Endothelial cell of umbilical vein (primary cell): ENCODE data around the gene CYP19A1. TPM values are rescaled to one million over a fixed set of nuclear protein-coding genes. Genes with fewer than 3 reads are reported as not detected.

Experiments used
- BruUV-seq: library from RNA; stranded (reverse); fragments of 400-500 nt; replicated peaks from 2 replicates; lab custom pipeline; 2021; lab: Mats Ljungman, UMichigan
- CTCF ChIA-PET: fragments of 300-600, 350-600 bp; sonication (Branson Sonifier 250); formaldehyde crosslinking; loops from one replicate; lab custom pipeline; 2021; ENCODE audit warnings: antibody characterized with exemption, inconsistent platforms; lab: Charles Lee
- POLR2A ChIA-PET: fragments of 300-600, 350-600 bp; sonication (Branson Sonifier 250); formaldehyde crosslinking; loops from one replicate; lab custom pipeline; 2021; ENCODE audit warnings: antibody characterized with exemption, inconsistent platforms; lab: Charles Lee
- DNase-seq: peaks from one replicate; pipeline ENCODE4 v3.0.0-alpha.2; 2011; ENCODE audit warnings: low read depth, low spot score
- FAIRE-seq: peaks from 2 replicates; lab custom pipeline; 2011; peaks lifted over from hg19 to GRCh38; lab: Jason Lieb, UNC
- H2AFZ ChIP-seq: 2 replicates; pipeline ENCODE4 v1.6.0; 2012; ENCODE audit warnings: low read depth, low read length, control low read depth, inconsistent platforms
- H3K27ac ChIP-seq: 2 replicates; pipeline ENCODE4 v1.5.1; 2011; ENCODE audit warnings: low read depth, mild to moderate bottlenecking, control low read depth, low read length, moderate library complexity; ENCODE audit not compliant: insufficient read depth
- H3K27me3 ChIP-seq, 2 experiments: 2 replicates each; pipeline versions ENCODE4 v1.6.0 to v1.6.1; 2011; ENCODE audit warnings: low read length in 2 of 2, mixed read lengths in 1 of 2; ENCODE audit not compliant: control insufficient read depth in 2 of 2, insufficient read depth in 2 of 2
- H3K36me3 ChIP-seq, 2 experiments: 2 replicates in 1 of 2; 3 replicates in 1 of 2; pipeline ENCODE4 v1.5.1; 2011; ENCODE audit warnings: low read length in 2 of 2, mild to moderate bottlenecking in 1 of 2, moderate library complexity in 1 of 2; ENCODE audit not compliant: control insufficient read depth in 2 of 2, insufficient read depth in 2 of 2; ENCODE audit errors: extremely low read depth in 1 of 2
- H3K4me1 ChIP-seq: 3 replicates; pipeline ENCODE4 v1.5.1; 2011; ENCODE audit warnings: mild to moderate bottlenecking, low read length; ENCODE audit not compliant: control insufficient read depth, insufficient read depth; ENCODE audit errors: extremely low read depth
- H3K4me2 ChIP-seq: 2 replicates; pipeline ENCODE4 v1.6.1; 2011; ENCODE audit warnings: low read length, control low read depth, mixed read lengths; ENCODE audit not compliant: insufficient read depth
- H3K4me3 ChIP-seq, 3 experiments: fragments of 200-600 bp in 1 of 3; sonication (generic), shearing (Covaris generic) in 1 of 3; replicated peaks in 1 of 3; 2 replicates each; pipeline ENCODE4 v1.5.1; 2011 to 2016; ENCODE audit warnings: control low read depth in 3 of 3, low read length in 3 of 3, mild to moderate bottlenecking in 2 of 3, inconsistent platforms in 1 of 3, low read depth in 1 of 3, moderate library complexity in 1 of 3; ENCODE audit not compliant: insufficient read depth in 1 of 3
- H3K79me2 ChIP-seq: 2 replicates; pipeline ENCODE4 v1.6.0; 2012; ENCODE audit warnings: low read length, inconsistent platforms; ENCODE audit not compliant: control insufficient read depth, insufficient read depth
- H3K9ac ChIP-seq: replicated peaks from 2 replicates; pipeline ENCODE3; 2011; ENCODE audit warnings: low read length, control low read depth; ENCODE audit not compliant: insufficient read depth; ENCODE audit errors: extremely low read depth
- H3K9me1 ChIP-seq: replicated peaks from 3 replicates; pipeline ENCODE4 v1.6.0; 2011; ENCODE audit warnings: mild to moderate bottlenecking, low read length; ENCODE audit not compliant: control insufficient read depth, insufficient read depth; ENCODE audit errors: extremely low read depth
- H3K9me3 ChIP-seq: replicated peaks from 2 replicates; pipeline ENCODE4 v1.5.1; 2012; ENCODE audit warnings: low read length, inconsistent platforms; ENCODE audit not compliant: control insufficient read depth, insufficient read depth
- H4K20me1 ChIP-seq: replicated peaks from 2 replicates; pipeline ENCODE3; 2011; ENCODE audit warnings: mild to moderate bottlenecking, low read length; ENCODE audit not compliant: control insufficient read depth, insufficient read depth; ENCODE audit errors: extremely low read depth
- EZH2 ChIP-seq: IDR thresholded peaks from 2 replicates; pipeline ENCODE4 v1.6.1; 2012; ENCODE audit warnings: borderline replicate concordance, low read depth, mild to moderate bottlenecking, moderate library complexity, low read length, inconsistent platforms; ENCODE audit not compliant: severe bottlenecking
- FOS ChIP-seq: IDR thresholded peaks from 2 replicates; pipeline ENCODE4 v1.6.1; 2011; ENCODE audit warnings: mild to moderate bottlenecking, low read length, moderate library complexity, borderline replicate concordance; ENCODE audit not compliant: insufficient read depth
- GATA2 ChIP-seq: IDR thresholded peaks from 2 replicates; pipeline ENCODE4 v1.7.0; 2011; ENCODE audit warnings: low read depth, mild to moderate bottlenecking, moderate library complexity, mixed read lengths, low read length; ENCODE audit not compliant: insufficient read length, insufficient read depth
- JUN ChIP-seq: IDR thresholded peaks from 2 replicates; pipeline ENCODE4 v1.6.1; 2011; ENCODE audit warnings: borderline replicate concordance, low read depth; ENCODE audit not compliant: insufficient read length, insufficient read depth
- MYC ChIP-seq: IDR thresholded peaks from one replicate; pipeline ENCODE4 v1.6.1; 2011; ENCODE audit warnings: mild to moderate bottlenecking, low read depth, low read length
- POLR2A ChIP-seq: IDR thresholded peaks from 2 replicates; pipeline ENCODE4 v1.6.1; 2012; ENCODE audit warnings: low read depth, mild to moderate bottlenecking, control low read depth, low read length
- POLR2AphosphoS5 ChIP-seq: IDR thresholded peaks from 2 replicates; pipeline ENCODE4 v1.6.1; 2012; ENCODE audit warnings: low read depth, mild to moderate bottlenecking, control low read depth, low read length, moderate library complexity; ENCODE audit not compliant: insufficient read depth
- dilution Hi-C: fragments of 300-500 bp; cut with MboI; formaldehyde crosslinking; loops from one replicate; pipeline ENCODE4 v1.15.0; 2019; ENCODE audit warnings: low sequenced_read_pairs; ENCODE audit not compliant: extremely low pct_ligation_motif_present
- intact Hi-C: fragments of 100-400 bp; cut with micrococcal nuclease; formaldehyde crosslinking; loops from one replicate; pipeline ENCODE4 v1.10.0; 2022
- polyA plus RNA-seq, 4 experiments: library from polyadenylated mRNA; depleted of rRNA in 3 of 4; stranded (reverse) in 3 of 4; unstranded in 1 of 4; fragments of >200 nt; gene quantifications; 2 replicates each; pipeline versions ENCODE4 v1.2.1 to v1.2.3, GENCODE V29; 2011 to 2012; ENCODE audit warnings: missing spikeins in 1 of 4
- total RNA-seq: library from RNA; stranded (reverse); gene quantifications from 2 replicates; pipeline ENCODE4 v1.2.3, GENCODE V29; 2021
- TF ChIP-seq, protein P1 (sequence below): IDR thresholded peaks from 2 replicates; pipeline ENCODE4 v1.6.1; 2011; ENCODE audit not compliant: insufficient read depth, insufficient read length
- TF ChIP-seq, protein P2 (sequence below), 2 donors: IDR thresholded peaks; 1 replicate in 1 of 2; 2 replicates in 1 of 2; pipeline ENCODE4 v1.5.1; 2011; ENCODE audit warnings: low read length in 2 of 2, mild to moderate bottlenecking in 2 of 2, moderate library complexity in 2 of 2, control low read depth in 1 of 2, inconsistent platforms in 1 of 2, low read depth in 1 of 2; ENCODE audit not compliant: insufficient read depth in 1 of 2; ENCODE audit errors: extremely low read depth in 1 of 2

Gene CYP19A1
- total and polyA plus RNA-seq, 2 donors (not counting 3 experiments of a cell fraction or from before 2014, with no cell fraction given): not detected

DNA sequence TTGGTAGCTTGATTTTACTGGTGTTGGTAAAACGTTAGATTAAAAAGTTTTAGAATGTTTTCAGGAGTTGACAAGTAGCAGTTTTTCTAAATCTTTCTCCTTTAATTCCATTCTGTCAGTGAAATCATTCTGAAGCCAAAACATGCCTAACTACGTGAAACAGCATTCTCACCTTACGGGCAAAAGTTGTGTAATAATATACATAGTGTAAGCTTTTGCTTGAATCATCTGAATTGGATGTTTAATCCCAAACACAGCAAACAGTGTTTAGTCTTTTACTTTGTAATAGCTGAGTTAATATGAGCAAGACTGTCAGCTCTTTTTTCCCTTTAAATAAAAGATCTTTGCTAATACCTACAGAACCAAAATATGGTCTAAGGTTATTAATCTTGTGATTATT, 100.6 kb downstream of the CYP19A1 start:
- H3K4me2 ChIP-seq: no peak overlapping the region
- H3K27me3 ChIP-seq: peaks cover 67 to 72% of the 10 kb centered on the region in 2 experiments
- ChIA-PET CTCF (interaction anchor here (1.1 to 2.1 kb wide), 5 partner anchors 8 to 143 kb away, joined by 3 to 8 read pairs (median 5); no protein-coding TSS in a partner anchor), POLR2A (no interaction called here)
- H3K9me3 ChIP-seq: no peaks in the 10 kb centered on the region
- TF ChIP-seq MYC: no peak
- no peak overlapping the region for H2AFZ ChIP-seq
- no peaks in the 10 kb centered on the region for H3K9me1 ChIP-seq
- H3K27ac ChIP-seq: no peak overlapping the region
- no peak for DNase-seq
- FAIRE-seq: no peak
- H4K20me1 ChIP-seq: no peaks in the 10 kb centered on the region
- intact Hi-C loops (no loop called here), dilution Hi-C loops (no loop called here)
- no peak overlapping the region for H3K4me3 ChIP-seq
- no peaks in the 10 kb centered on the region for H3K79me2 ChIP-seq
- no peaks in the 10 kb centered on the region for H3K4me1 ChIP-seq
- no peaks in the 10 kb centered on the region for H3K36me3 ChIP-seq
- no TSS peak for BruUV-seq
- H3K9ac ChIP-seq: no peak overlapping the region

DNA sequence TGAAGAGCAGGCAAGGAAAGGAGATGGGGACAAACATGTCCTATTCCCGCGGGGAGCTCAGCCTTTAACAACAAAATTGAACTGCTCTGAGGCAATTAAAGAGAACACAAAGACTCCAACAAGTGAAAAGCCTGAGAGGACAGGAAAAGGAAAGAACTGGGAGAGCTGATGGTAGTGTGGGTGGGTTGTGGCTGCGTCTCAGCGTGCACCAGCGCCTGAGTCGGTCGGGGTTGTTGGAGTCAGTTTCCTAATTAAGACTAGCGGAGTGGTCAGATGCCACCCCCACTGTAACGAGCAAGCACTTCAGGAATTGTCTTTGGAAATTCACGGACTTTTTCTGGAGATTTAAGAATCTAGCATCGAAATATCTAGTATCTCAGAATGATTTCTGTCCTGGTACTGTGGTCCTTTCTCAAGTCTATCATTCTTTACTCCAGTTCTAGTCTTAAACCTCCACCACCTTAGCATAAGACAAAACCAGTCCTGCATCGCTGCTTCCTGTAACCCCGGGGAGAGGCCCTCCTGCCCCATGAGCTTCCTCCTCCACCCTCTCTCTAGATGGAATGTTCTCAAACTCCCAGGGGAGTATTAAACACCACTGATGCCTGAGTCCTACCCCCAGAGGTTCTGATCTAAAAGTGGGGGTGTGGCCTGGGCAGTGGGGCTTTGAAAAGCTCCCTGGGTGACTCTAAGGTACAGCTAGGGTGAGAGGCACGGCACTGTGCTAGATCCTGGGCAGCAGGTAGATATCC, 104.0 kb downstream of the CYP19A1 start:
- no peak overlapping the region for H3K27ac ChIP-seq
- no peak overlapping the region for H3K4me2 ChIP-seq
- intact Hi-C loops: loop anchor here (5.0 kb wide), 1 partner anchor 263 kb away; no protein-coding TSS in a partner anchor
- dilution Hi-C loops: no loop called here
- ChIA-PET POLR2A (no interaction called here), CTCF (interaction anchor here (1.5 to 1.6 kb wide), 2 partner anchors 71 to 146 kb away, joined by 5 to 6 read pairs; no protein-coding TSS in a partner anchor)
- H3K79me2 ChIP-seq: no peaks in the 10 kb centered on the region
- no peak for FAIRE-seq
- H2AFZ ChIP-seq: no peak overlapping the region
- H3K9me3 ChIP-seq: no peaks in the 10 kb centered on the region
- no peaks in the 10 kb centered on the region for H3K9me1 ChIP-seq
- no peaks in the 10 kb centered on the region for H3K36me3 ChIP-seq
- no peak for DNase-seq
- no peak overlapping the region for H3K4me3 ChIP-seq
- no TSS peak for BruUV-seq
- H3K4me1 ChIP-seq: no peaks in the 10 kb centered on the region
- H3K9ac ChIP-seq: no peak overlapping the region
- no peaks in the 10 kb centered on the region for H4K20me1 ChIP-seq
- TF ChIP-seq GATA2 (no peak), POLR2A (no peak), POLR2AphosphoS5 (no peak), MYC (no peak), FOS (no peak), JUN (no peak), EZH2 (no peak)
- TF ChIP-seq, protein P1, sequence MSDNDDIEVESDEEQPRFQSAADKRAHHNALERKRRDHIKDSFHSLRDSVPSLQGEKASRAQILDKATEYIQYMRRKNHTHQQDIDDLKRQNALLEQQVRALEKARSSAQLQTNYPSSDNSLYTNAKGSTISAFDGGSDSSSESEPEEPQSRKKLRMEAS: no peak
- TF ChIP-seq, protein P2, sequence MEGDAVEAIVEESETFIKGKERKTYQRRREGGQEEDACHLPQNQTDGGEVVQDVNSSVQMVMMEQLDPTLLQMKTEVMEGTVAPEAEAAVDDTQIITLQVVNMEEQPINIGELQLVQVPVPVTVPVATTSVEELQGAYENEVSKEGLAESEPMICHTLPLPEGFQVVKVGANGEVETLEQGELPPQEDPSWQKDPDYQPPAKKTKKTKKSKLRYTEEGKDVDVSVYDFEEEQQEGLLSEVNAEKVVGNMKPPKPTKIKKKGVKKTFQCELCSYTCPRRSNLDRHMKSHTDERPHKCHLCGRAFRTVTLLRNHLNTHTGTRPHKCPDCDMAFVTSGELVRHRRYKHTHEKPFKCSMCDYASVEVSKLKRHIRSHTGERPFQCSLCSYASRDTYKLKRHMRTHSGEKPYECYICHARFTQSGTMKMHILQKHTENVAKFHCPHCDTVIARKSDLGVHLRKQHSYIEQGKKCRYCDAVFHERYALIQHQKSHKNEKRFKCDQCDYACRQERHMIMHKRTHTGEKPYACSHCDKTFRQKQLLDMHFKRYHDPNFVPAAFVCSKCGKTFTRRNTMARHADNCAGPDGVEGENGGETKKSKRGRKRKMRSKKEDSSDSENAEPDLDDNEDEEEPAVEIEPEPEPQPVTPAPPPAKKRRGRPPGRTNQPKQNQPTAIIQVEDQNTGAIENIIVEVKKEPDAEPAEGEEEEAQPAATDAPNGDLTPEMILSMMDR (IDR thresholded peaks at IDR 0.05; ENCODE audit: extremely low read depth in 1 of 2, insufficient read depth in 1 of 2, low read depth in 1 of 2, low read length in 2 of 2): no peak
- peaks cover 59 to 74% of the 10 kb centered on the region in 2 experiments for H3K27me3 ChIP-seq
